CD14-positive monocyte (primary cell): ENCODE results near the gene PPP1R3G. TPM values are rescaled to one million over a fixed set of nuclear protein-coding genes. Genes with fewer than 3 reads are reported as not detected.

Experiments used
- DNase-seq, 3 donors: peaks; one replicate each; pipeline ENCODE4 v3.0.0-alpha.2; 2011 to 2022
- H2AFZ ChIP-seq: 2 replicates; pipeline ENCODE4 v1.6.0; 2012; ENCODE audit warnings: mild to moderate bottlenecking, low read depth, low read length, inconsistent platforms; ENCODE audit not compliant: insufficient read depth, poor library complexity, severe bottlenecking
- H3K27ac ChIP-seq, 2 donors: 1 replicate in 1 of 2; 2 replicates in 1 of 2; pipeline ENCODE4 v1.5.1; 2012 to 2013; ENCODE audit warnings: low read length in 2 of 2, control low read depth in 1 of 2, inconsistent platforms in 1 of 2, low read depth in 1 of 2, mild to moderate bottlenecking in 1 of 2
- H3K27me3 ChIP-seq, 2 donors: one replicate each; pipeline versions ENCODE4 v1.6.0 to v1.6.1; 2011 to 2013; ENCODE audit warnings: low read length in 2 of 2; ENCODE audit not compliant: control insufficient read depth in 2 of 2, insufficient read depth in 2 of 2
- H3K36me3 ChIP-seq, 2 donors: replicated peaks in 1 of 2; 1 replicate in 1 of 2; 2 replicates in 1 of 2; pipeline versions ENCODE4 v1.5.1 to v1.6.1; 2012 to 2013; ENCODE audit warnings: low read length in 2 of 2, control low read depth in 1 of 2, inconsistent platforms in 1 of 2, mild to moderate bottlenecking in 1 of 2; ENCODE audit not compliant: insufficient read depth in 2 of 2, control insufficient read depth in 1 of 2
- H3K4me1 ChIP-seq, 2 donors: 1 replicate in 1 of 2; 2 replicates in 1 of 2; pipeline versions ENCODE4 v1.5.1 to v1.6.1; 2012 to 2013; ENCODE audit warnings: low read length in 2 of 2, control low read depth in 1 of 2, inconsistent platforms in 1 of 2, mild to moderate bottlenecking in 1 of 2, moderate library complexity in 1 of 2; ENCODE audit not compliant: insufficient read depth in 2 of 2, control insufficient read depth in 1 of 2
- H3K4me2 ChIP-seq: replicated peaks from 2 replicates; pipeline ENCODE3; 2012; ENCODE audit warnings: low read length, moderate library complexity, mild to moderate bottlenecking; ENCODE audit not compliant: poor library complexity, severe bottlenecking; ENCODE audit errors: extremely low read depth
- H3K4me3 ChIP-seq, 3 experiments: fragments of 200-600 bp in 1 of 3; sonication (generic) in 1 of 3; replicated peaks in 1 of 3; 1 replicate in 2 of 3; 2 replicates in 1 of 3; pipeline ENCODE4 v1.5.1; 2011 to 2013; ENCODE audit warnings: low read length in 3 of 3, mild to moderate bottlenecking in 3 of 3, control low read depth in 2 of 3, low read depth in 2 of 3, inconsistent platforms in 1 of 3, moderate library complexity in 1 of 3
- H3K79me2 ChIP-seq: 2 replicates; pipeline ENCODE4 v1.6.0; 2012; ENCODE audit warnings: mild to moderate bottlenecking, control low read depth, inconsistent platforms, low read length, moderate library complexity; ENCODE audit not compliant: insufficient read depth
- H3K9ac ChIP-seq: 2 replicates; pipeline ENCODE4 v1.6.0; 2017; ENCODE audit warnings: low read length, mild to moderate bottlenecking; ENCODE audit not compliant: insufficient read depth, poor library complexity, severe bottlenecking
- H3K9me3 ChIP-seq, 2 donors: replicated peaks in 1 of 2; 1 replicate in 1 of 2; 2 replicates in 1 of 2; pipeline versions ENCODE4 v1.5.1 to v1.6.1; 2012 to 2013; ENCODE audit warnings: low read length in 2 of 2, control low read depth in 1 of 2; ENCODE audit not compliant: control insufficient read depth in 1 of 2, insufficient read depth in 1 of 2
- H4K20me1 ChIP-seq: 2 replicates; pipeline ENCODE4 v1.6.0; 2012; ENCODE audit warnings: mild to moderate bottlenecking, low read length, control low read depth, moderate library complexity; ENCODE audit not compliant: insufficient read depth
- H3K27ac Mint-ChIP-seq, 7 donors: one replicate each; pipeline ENCODE4 v1.8.0; 2020; ENCODE audit warnings: mild to moderate bottlenecking in 7 of 7, mixed read lengths in 7 of 7, moderate library complexity in 6 of 7, inconsistent platforms in 2 of 7
- H3K27me3 Mint-ChIP-seq, 3 donors: one replicate each; pipeline ENCODE4 v1.8.0; 2021 to 2022; ENCODE audit warnings: low read depth in 3 of 3, mild to moderate bottlenecking in 3 of 3, mixed read lengths in 3 of 3, moderate library complexity in 3 of 3, inconsistent platforms in 1 of 3
- H3K36me3 Mint-ChIP-seq, 2 donors: one replicate each; pipeline ENCODE4 v1.8.0; 2020; ENCODE audit warnings: mixed read lengths in 2 of 2, inconsistent platforms in 1 of 2, mild to moderate bottlenecking in 1 of 2
- H3K4me1 Mint-ChIP-seq: one replicate; pipeline ENCODE4 v1.8.0; 2020; ENCODE audit warnings: mild to moderate bottlenecking, mixed read lengths
- H3K4me3 Mint-ChIP-seq, 2 donors: one replicate each; pipeline ENCODE4 v1.8.0; 2020; ENCODE audit warnings: mild to moderate bottlenecking in 2 of 2, mixed read lengths in 2 of 2, moderate library complexity in 1 of 2
- H3K9me3 Mint-ChIP-seq, 7 donors: one replicate each; pipeline ENCODE4 v1.8.0; 2020 to 2022; ENCODE audit warnings: mixed read lengths in 7 of 7, mild to moderate bottlenecking in 6 of 7, moderate library complexity in 6 of 7, inconsistent platforms in 2 of 7
- WGBS: methylation state at CpG from one replicate; pipeline ENCODE4 v1.1.5; 2013; ENCODE audit warnings: missing lambda C conversion rate; ENCODE audit not compliant: insufficient coverage; 5-methylcytosine and 5-hydroxymethylcytosine counted together
- intact Hi-C, 2 donors: fragments of 100-400 bp; cut with micrococcal nuclease; formaldehyde crosslinking; loops; one replicate each; pipeline versions ENCODE4 v1.15.0 to v1.15.1; 2023
- polyA plus RNA-seq, 3 donors: library from polyadenylated mRNA; depleted of rRNA in 1 of 3; unstranded in 2 of 3; stranded (reverse) in 1 of 3; fragments of 300-500 nt in 2 of 3; fragments of >200 nt in 1 of 3; fragmentation: Illumina TruSeq in 2 of 3; gene quantifications; 1 replicate in 2 of 3; 2 replicates in 1 of 3; pipeline ENCODE4 v1.2.3, GENCODE V29; 2012 to 2021
- TF ChIP-seq, protein P1 (sequence below): fragments of 200-600 bp; IDR thresholded peaks from one replicate; pipeline ENCODE4 v1.8.0; 2022; ENCODE audit warnings: antibody characterized with exemption, mild to moderate bottlenecking

PPP1R3G gene
- polyA plus RNA-seq, 3 donors, result 0.13 to 0.15 (median 0.13) TPM

- peaks cover 0 to 6% (median 4%) of the 10 kb centered on the region in 7 donors for H3K9me3 Mint-ChIP-seq
- Histone ChIP-seq H3K27me3 (peaks cover 5 to 23% of the 10 kb centered on the region in 2 donors), H3K4me2 (peak overlapping the region; percentile 21), H3K79me2 (no peaks in the 10 kb centered on the region), H3K9ac (no peak overlapping the region), H2AFZ (no peak overlapping the region), H3K36me3 (no peaks in the 10 kb centered on the region), H3K4me3 (no peak overlapping the region), H3K4me1 (peaks cover 29 to 58% of the 10 kb centered on the region in 2 donors), H4K20me1 (no peaks in the 10 kb centered on the region), H3K27ac (peak overlapping the region in 1 of 2 donors; percentile 3), H3K9me3 (no peaks in the 10 kb centered on the region)
- H3K4me1 Mint-ChIP-seq, result peaks cover 41% of the 10 kb centered on the region
- H3K27me3 Mint-ChIP-seq, result peaks cover 30 to 52% (median 35%) of the 10 kb centered on the region in 3 donors
- 53% methylated on average over 6 of the region's 12 CpGs for WGBS
- DNase-seq, result peak; percentile 66 to 85 (median 69)
- TF ChIP-seq, protein P1, sequence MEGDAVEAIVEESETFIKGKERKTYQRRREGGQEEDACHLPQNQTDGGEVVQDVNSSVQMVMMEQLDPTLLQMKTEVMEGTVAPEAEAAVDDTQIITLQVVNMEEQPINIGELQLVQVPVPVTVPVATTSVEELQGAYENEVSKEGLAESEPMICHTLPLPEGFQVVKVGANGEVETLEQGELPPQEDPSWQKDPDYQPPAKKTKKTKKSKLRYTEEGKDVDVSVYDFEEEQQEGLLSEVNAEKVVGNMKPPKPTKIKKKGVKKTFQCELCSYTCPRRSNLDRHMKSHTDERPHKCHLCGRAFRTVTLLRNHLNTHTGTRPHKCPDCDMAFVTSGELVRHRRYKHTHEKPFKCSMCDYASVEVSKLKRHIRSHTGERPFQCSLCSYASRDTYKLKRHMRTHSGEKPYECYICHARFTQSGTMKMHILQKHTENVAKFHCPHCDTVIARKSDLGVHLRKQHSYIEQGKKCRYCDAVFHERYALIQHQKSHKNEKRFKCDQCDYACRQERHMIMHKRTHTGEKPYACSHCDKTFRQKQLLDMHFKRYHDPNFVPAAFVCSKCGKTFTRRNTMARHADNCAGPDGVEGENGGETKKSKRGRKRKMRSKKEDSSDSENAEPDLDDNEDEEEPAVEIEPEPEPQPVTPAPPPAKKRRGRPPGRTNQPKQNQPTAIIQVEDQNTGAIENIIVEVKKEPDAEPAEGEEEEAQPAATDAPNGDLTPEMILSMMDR, result no peak
- H3K36me3 Mint-ChIP-seq, result peaks cover 3 to 13% of the 10 kb centered on the region in 2 donors
- intact Hi-C loops, result loop anchor here in 1 of 2 donors (10.0 kb wide), 1 partner anchor 182 kb away; the partner anchor contains the start of genes FARS2 and LYRM4
- H3K4me3 Mint-ChIP-seq, result peak overlapping the region; percentile 57 to 63
- H3K27ac Mint-ChIP-seq, result peak overlapping the region; percentile 62 to 91 (median 75)
Observed at GRCh38 chr6:5082487-5083306, 2.4 kb upstream of the PPP1R3G start.

DNA sequence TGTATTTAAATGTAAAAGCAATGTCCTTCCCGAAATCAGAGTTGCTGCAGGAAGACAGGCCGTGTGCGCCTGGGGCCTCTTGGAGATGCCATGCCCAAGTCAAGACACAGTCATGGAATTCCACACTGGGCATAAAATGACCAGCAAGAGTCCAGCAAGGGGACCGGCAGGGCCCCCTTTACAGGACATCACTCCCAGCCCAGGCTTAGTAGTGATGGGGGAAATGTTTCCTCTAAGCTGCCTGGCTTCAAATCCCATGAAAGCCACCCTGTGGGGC is 1.9 kb upstream of the PPP1R3G start:
- H3K27ac ChIP-seq, result no peak overlapping the region
- peaks cover 5 to 23% of the 10 kb centered on the region in 2 donors for H3K27me3 ChIP-seq
- Mint-ChIP-seq H3K9me3 (peaks cover 0 to 6% (median 4%) of the 10 kb centered on the region in 7 donors), H3K36me3 (peaks cover 3 to 13% of the 10 kb centered on the region in 2 donors), H3K27me3 (peaks cover 30 to 52% (median 36%) of the 10 kb centered on the region in 3 donors), H3K4me3 (peak overlapping the region; percentile 63 to 64), H3K4me1 (peaks cover 42% of the 10 kb centered on the region), H3K27ac (no peak overlapping the region)
- no peaks in the 10 kb centered on the region for H3K9me3 ChIP-seq
- no peaks in the 10 kb centered on the region for H4K20me1 ChIP-seq
- H3K36me3 ChIP-seq, result no peaks in the 10 kb centered on the region
- no peak overlapping the region for H3K4me2 ChIP-seq
- TF ChIP-seq, protein P1, result no peak
- DNase-seq, result no peak
- 0% methylated on average over 2 of the region's 4 CpGs for WGBS
- peaks cover 33 to 59% of the 10 kb centered on the region in 2 donors for H3K4me1 ChIP-seq
- intact Hi-C loops, result loop anchor here in 1 of 2 donors (10.0 kb wide), 1 partner anchor 182 kb away; the partner anchor contains the start of genes FARS2 and LYRM4
- H3K4me3 ChIP-seq, result no peak overlapping the region
- no peak overlapping the region for H2AFZ ChIP-seq
- no peaks in the 10 kb centered on the region for H3K79me2 ChIP-seq
- H3K9ac ChIP-seq, result no peak overlapping the region
